A549 treated with ZK216348 at 1 μM for 4 hours (cell line): ENCODE results near the gene FAM76B. TPM values are rescaled to one million over a fixed set of nuclear protein-coding genes. Genes with fewer than 3 reads are reported as not detected.

Source experiments
- total RNA-seq: library from RNA; stranded (reverse); fragments of 200-300 nt; extraction: Qiagen RNA extraction; gene quantifications from 5 replicates; pipeline ENCODE4 v1.2.3, GENCODE V29; 2022; ENCODE audit warnings: low read depth

The FAM76B gene
- total RNA-seq, result 5.4 to 11.6 TPM (median 8.7 TPM) in 5 replicates

GRCh38 chr11:95789506-95790122, at the start of gene FAM76B:
Gene FAM76B (minus strand): TSS chr11:95789782. CDS start chr11:95789478, 304 bp downstream.

GRCh38 chr11:95790123-95790932, 746 bp upstream of the FAM76B start, which contains the start of gene CEP57:
Gene CEP57 (plus strand): TSS chr11:95790498. CDS start chr11:95790699, 201 bp downstream.

Other genes starting within 250 kb of the FAM76B start
- 11.3 to 21.2 TPM (median 15.6 TPM) in 5 replicates for gene CEP57, start 716 bp upstream of the FAM76B start, total RNA-seq
- 16.9 to 26.2 TPM (median 19.8 TPM) in 5 replicates for gene MTMR2, start 134.3 kb upstream of the FAM76B start, total RNA-seq